Adrenal gland (tissue), 5 donors: ENCODE results near the gene NRXN3.

ENCODE experiments used
- POLR2A ChIP-seq, 2 donors: fragments of 450-650 bp; IDR thresholded peaks; one replicate each; pipeline ENCODE4 v1.6.1; 2017; ENCODE audit warnings: antibody characterized with exemption in 2 of 2, mild to moderate bottlenecking in 2 of 2, moderate library complexity in 1 of 2
- TF ChIP-seq, protein P1 (sequence below), 6 experiments: fragments of 450-650 bp in 4 of 6; fragments of 200-600 bp in 2 of 6; sonication (generic) in 1 of 6; IDR thresholded peaks; 1 replicate in 5 of 6; 2 replicates in 1 of 6; pipeline versions ENCODE4 v1.5.1 to v1.8.0; 2016 to 2021; ENCODE audit warnings: antibody characterized with exemption in 6 of 6, mild to moderate bottlenecking in 2 of 6, moderate library complexity in 1 of 6
- donor health status: DM: no; HTN: no; CAD: no.

DNA sequence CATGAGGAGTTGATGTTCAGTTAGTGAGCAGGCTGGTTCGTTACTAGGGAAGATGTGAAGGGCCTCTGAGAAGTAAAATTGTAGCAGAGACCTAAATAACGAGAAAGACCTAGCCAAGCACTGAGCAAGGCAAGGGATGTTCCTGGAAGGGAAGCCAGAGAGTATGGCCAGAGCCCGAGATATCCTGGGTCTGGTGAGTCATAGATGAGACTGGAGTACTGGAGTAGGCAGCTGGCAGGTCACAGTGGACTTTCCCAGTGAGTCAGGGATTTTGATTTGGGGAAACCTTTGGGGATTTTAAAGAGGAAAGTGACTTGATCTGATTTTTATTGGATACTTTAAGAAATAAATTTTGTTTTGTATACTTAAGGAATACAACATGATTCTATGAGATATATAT lies 1672.1 kb downstream of the NRXN3 start:
- TF ChIP-seq, protein P1, sequence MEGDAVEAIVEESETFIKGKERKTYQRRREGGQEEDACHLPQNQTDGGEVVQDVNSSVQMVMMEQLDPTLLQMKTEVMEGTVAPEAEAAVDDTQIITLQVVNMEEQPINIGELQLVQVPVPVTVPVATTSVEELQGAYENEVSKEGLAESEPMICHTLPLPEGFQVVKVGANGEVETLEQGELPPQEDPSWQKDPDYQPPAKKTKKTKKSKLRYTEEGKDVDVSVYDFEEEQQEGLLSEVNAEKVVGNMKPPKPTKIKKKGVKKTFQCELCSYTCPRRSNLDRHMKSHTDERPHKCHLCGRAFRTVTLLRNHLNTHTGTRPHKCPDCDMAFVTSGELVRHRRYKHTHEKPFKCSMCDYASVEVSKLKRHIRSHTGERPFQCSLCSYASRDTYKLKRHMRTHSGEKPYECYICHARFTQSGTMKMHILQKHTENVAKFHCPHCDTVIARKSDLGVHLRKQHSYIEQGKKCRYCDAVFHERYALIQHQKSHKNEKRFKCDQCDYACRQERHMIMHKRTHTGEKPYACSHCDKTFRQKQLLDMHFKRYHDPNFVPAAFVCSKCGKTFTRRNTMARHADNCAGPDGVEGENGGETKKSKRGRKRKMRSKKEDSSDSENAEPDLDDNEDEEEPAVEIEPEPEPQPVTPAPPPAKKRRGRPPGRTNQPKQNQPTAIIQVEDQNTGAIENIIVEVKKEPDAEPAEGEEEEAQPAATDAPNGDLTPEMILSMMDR (IDR thresholded peaks at IDR 0.05) = no peak
- TF ChIP-seq POLR2A (IDR thresholded peaks at IDR 0.05) = no peak
